ENCODE data around the gene XRCC2.
A peak's percentile ranks its signal among the peaks of the same experiment; 100 is the strongest.
"Not testable (repeated sequence)": the region's sequence is repeated elsewhere in the genome, so short reads cannot be mapped to it uniquely, and the experiment has no call there.

Gene XRCC2

GRCh38 chr7:152663931-152664330, 12.0 kb downstream of the XRCC2 start:
- DNase-seq = no peak

GRCh38 chr7:152663148-152663740, 12.7 kb downstream of the XRCC2 start:
- DNase-seq = no peak

GRCh38 chr7:152661479-152661878, 14.5 kb downstream of the XRCC2 start:
- DNase-seq = no peak

- no peak for DNase-seq
These were observed 15.9 kb downstream of the XRCC2 start for GRCh38 chr7:152660021-152660420.

GRCh38 chr7:152654971-152655370, 21.0 kb downstream of the XRCC2 start:
- DNase-seq = no peak

- DNase-seq = no peak
These were observed 26.7 kb downstream of the XRCC2 start for GRCh38 chr7:152649220-152649619.

- no peak for DNase-seq
These were observed 28.9 kb downstream of the XRCC2 start for GRCh38 chr7:152647009-152647408.

GRCh38 chr7:152646579-152646978, 29.4 kb downstream of the XRCC2 start:
- not testable (repeated sequence) for DNase-seq

- DNase-seq = no peak
These were observed 31.9 kb downstream of the XRCC2 start for GRCh38 chr7:152643979-152644559.

GRCh38 chr7:152641384-152641783, 34.6 kb downstream of the XRCC2 start:
- no peak for DNase-seq

- no peak for DNase-seq
These were observed 35.1 kb downstream of the XRCC2 start for GRCh38 chr7:152640829-152641228.

- no peak for DNase-seq
These were observed 37.9 kb downstream of the XRCC2 start for GRCh38 chr7:152637920-152638580.

- no peak for DNase-seq
These were observed 38.8 kb downstream of the XRCC2 start for GRCh38 chr7:152637161-152637560.

GRCh38 chr7:152636441-152636840, 39.5 kb downstream of the XRCC2 start:
- DNase-seq = no peak

- no peak for DNase-seq
These were observed 42.4 kb downstream of the XRCC2 start for GRCh38 chr7:152633504-152633903.

- DNase-seq = no peak
These were observed 42.9 kb downstream of the XRCC2 start for GRCh38 chr7:152633072-152633471.

- DNase-seq = not testable (repeated sequence)
These were observed 47.2 kb downstream of the XRCC2 start for GRCh38 chr7:152628772-152629171.

GRCh38 chr7:152624228-152624627, 51.7 kb downstream of the XRCC2 start:
- DNase-seq = peak; percentile 18

- DNase-seq = no peak
These were observed 54.5 kb downstream of the XRCC2 start for GRCh38 chr7:152621426-152621825.

GRCh38 chr7:152619027-152619739, 56.8 kb downstream of the XRCC2 start:
- DNase-seq = no peak

GRCh38 chr7:152618427-152618826, 57.5 kb downstream of the XRCC2 start:
- DNase-seq = no peak

- DNase-seq = no peak
These were observed 58.9 kb downstream of the XRCC2 start for GRCh38 chr7:152617056-152617455.

GRCh38 chr7:152615031-152615741, 60.8 kb downstream of the XRCC2 start:
- peak; percentile 83 for DNase-seq

Data from NCI-H1436 treated with DMSO at 0.1 percent for 48 hours (cell line).